Panc1 (cell line): Measurements from ENCODE around the gene RAB11FIP5. TPM values are rescaled to one million over a fixed set of nuclear protein-coding genes. Genes with fewer than 3 reads are reported as not detected.

Source experiments
- ATAC-seq: fragments of 200-7000 bp; cut with Tn5 transposase; 2 replicates; pipeline ENCODE4 v1.9.1; 2020; ENCODE audit warnings: mild to moderate bottlenecking, moderate library complexity
- BruUV-seq: library from RNA; stranded (reverse); fragments of 400-500 nt; replicated peaks from 2 replicates; lab custom pipeline; 2021; lab: Mats Ljungman, UMichigan
- CTCF ChIA-PET: fragments of 300-600 bp; sonication (Branson Sonifier 250); formaldehyde crosslinking; loops from one replicate; lab custom pipeline; 2022; ENCODE audit warnings: antibody characterized with exemption; lab: Charles Lee
- POLR2A ChIA-PET: fragments of 300-600 bp; sonication (Branson Sonifier 250); formaldehyde crosslinking; loops from one replicate; lab custom pipeline; 2022; ENCODE audit warnings: antibody characterized with exemption; lab: Charles Lee
- DNase-seq: peaks from one replicate; pipeline ENCODE4 v3.0.0-alpha.2; 2010; ENCODE audit warnings: low read depth, low spot score
- H3K27ac ChIP-seq: 2 replicates; pipeline ENCODE4 v1.5.1; 2011; ENCODE audit warnings: mild to moderate bottlenecking, low read length, inconsistent platforms
- H3K27me3 ChIP-seq: fragments of 200-500 bp; sonication (Bioruptor generic); 2 replicates; pipeline ENCODE4 v1.6.0; 2014; ENCODE audit warnings: low read length, inconsistent platforms; ENCODE audit not compliant: control insufficient read depth, insufficient read depth
- H3K36me3 ChIP-seq: fragments of 200-500 bp; sonication (Bioruptor generic); 2 replicates; pipeline ENCODE4 v1.5.1; 2014; ENCODE audit warnings: inconsistent platforms, mild to moderate bottlenecking, low read length, moderate library complexity; ENCODE audit not compliant: control insufficient read depth, insufficient read depth
- H3K4me1 ChIP-seq: 2 replicates; pipeline ENCODE4 v1.5.1; 2011; ENCODE audit warnings: inconsistent platforms, mild to moderate bottlenecking, low read length, moderate library complexity; ENCODE audit not compliant: control insufficient read depth, insufficient read depth
- H3K4me3 ChIP-seq, 2 experiments: 2 replicates each; pipeline ENCODE4 v1.5.1; 2011 to 2012; ENCODE audit warnings: low read depth in 2 of 2, low read length in 2 of 2, mild to moderate bottlenecking in 2 of 2, inconsistent platforms in 1 of 2, moderate library complexity in 1 of 2
- H3K9me3 ChIP-seq: fragments of 200-500 bp; sonication (Bioruptor generic); 2 replicates; pipeline ENCODE4 v1.5.1; 2014; ENCODE audit warnings: low read depth, mild to moderate bottlenecking, inconsistent platforms, low read length, moderate library complexity; ENCODE audit not compliant: control insufficient read depth, insufficient read depth
- CTCF ChIP-seq: fragments of 450-650 bp; IDR thresholded peaks from 2 replicates; pipeline ENCODE4 v1.5.1; 2017; ENCODE audit warnings: mild to moderate bottlenecking
- POLR2AphosphoS5 ChIP-seq: IDR thresholded peaks from 2 replicates; pipeline ENCODE4 v1.6.1; 2012; ENCODE audit warnings: mild to moderate bottlenecking, low read depth, low read length, moderate library complexity
- REST ChIP-seq, 2 experiments: IDR thresholded peaks; 2 replicates each; pipeline ENCODE4 v1.6.1; 2011 to 2012; ENCODE audit warnings: low read depth in 2 of 2, control low read depth in 1 of 2, low read length in 1 of 2, mild to moderate bottlenecking in 1 of 2, moderate library complexity in 1 of 2; ENCODE audit not compliant: insufficient read depth in 1 of 2
- SIN3A ChIP-seq: IDR thresholded peaks from 2 replicates; pipeline ENCODE4 v1.6.1; 2012; ENCODE audit warnings: low read depth, mild to moderate bottlenecking, low read length, moderate library complexity, borderline replicate concordance; ENCODE audit not compliant: insufficient read depth
- TCF7L2 ChIP-seq: IDR thresholded peaks from 2 replicates; pipeline ENCODE4 v1.6.1; 2011; ENCODE audit warnings: mild to moderate bottlenecking, low read depth, low read length, inconsistent platforms
- in situ Hi-C: cut with HindIII; loops from 2 replicates; pipeline ENCODE4 v1.10.0; 2016; ENCODE audit warnings: low sequenced_read_pairs, low pct_unique_long_range_greater_than_20kb
- intact Hi-C: fragments of 100-400 bp; cut with micrococcal nuclease; formaldehyde crosslinking; loops from one replicate; pipeline ENCODE4 v1.10.0; 2022; ENCODE audit not compliant: unreplicated experiment
- total RNA-seq: library from RNA; stranded (reverse); gene quantifications from one replicate; pipeline ENCODE4 v1.2.1, GENCODE V29; 2021; ENCODE audit not compliant: unreplicated experiment

RAB11FIP5 gene
- total RNA-seq, 1 experiment from 2014 or later: 27.3 TPM

DNA sequence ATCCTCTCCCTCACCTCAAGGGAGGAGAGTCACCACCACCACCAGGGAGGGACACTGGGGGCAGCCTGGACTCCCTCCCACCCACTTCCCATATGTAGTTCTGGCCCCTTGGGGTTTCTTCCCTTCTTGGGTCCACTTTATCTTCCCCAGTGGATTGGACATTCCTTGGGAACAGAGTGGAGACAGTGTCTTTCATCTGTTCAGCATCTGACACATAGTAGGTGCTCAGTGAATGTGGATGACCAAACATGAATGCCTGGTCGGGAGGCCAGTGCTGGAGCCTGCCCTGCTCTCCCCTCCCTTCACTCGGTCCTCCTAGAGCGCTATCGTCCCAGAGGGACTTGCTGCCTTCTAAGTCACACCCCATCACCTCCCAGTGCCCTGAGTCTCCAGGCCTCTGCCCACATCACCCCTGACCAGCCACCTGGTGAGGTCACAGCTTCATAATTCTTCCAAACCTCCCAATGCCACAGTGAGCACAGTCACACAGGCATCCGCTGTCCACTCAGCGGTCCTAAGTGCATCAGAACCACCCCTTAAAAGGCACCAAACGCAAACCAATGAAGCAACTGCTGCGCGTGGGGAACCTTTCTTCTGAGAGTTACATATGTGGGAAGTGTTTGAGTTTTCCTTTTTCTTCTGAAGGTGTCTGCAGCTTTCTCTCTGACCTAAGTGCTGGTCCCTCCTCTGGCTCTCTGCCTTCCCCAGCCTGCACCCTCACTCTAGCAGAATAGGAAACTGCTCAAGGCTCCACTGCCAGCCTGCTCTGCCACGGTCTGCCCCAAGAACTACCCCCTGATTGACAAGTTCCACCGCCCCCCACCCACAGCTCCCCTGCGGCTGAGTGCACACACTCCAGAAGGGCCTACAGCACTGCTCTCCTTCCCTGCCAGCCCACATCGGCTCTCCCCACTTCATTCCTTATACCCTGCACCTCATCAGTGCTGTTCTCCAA lies 34.0 kb downstream of the RAB11FIP5 start:
- in situ Hi-C loops: no loop called here
- DNase-seq (no peak), ATAC-seq (no peak)
- no TSS peak for BruUV-seq
- no peak for TF ChIP-seq TCF7L2
- no peak for TF ChIP-seq REST (IDR thresholded peaks at IDR 0.05; ENCODE audit: insufficient read depth in 1 of 2, low read depth in 2 of 2, low read length in 1 of 2)
- TF ChIP-seq POLR2AphosphoS5: no peak
- TF ChIP-seq SIN3A: no peak
- TF ChIP-seq CTCF: no peak
- ChIA-PET POLR2A (no interaction called here), CTCF (no interaction called here)
- H3K4me3 ChIP-seq: no peak overlapping the region
- no peaks in the 10 kb centered on the region for H3K9me3 ChIP-seq
- intact Hi-C loops: no loop called here
- H3K36me3 ChIP-seq: no peaks in the 10 kb centered on the region
- H3K27me3 ChIP-seq: no peaks in the 10 kb centered on the region
- no peaks in the 10 kb centered on the region for H3K4me1 ChIP-seq
- H3K27ac ChIP-seq: no peak overlapping the region

DNA sequence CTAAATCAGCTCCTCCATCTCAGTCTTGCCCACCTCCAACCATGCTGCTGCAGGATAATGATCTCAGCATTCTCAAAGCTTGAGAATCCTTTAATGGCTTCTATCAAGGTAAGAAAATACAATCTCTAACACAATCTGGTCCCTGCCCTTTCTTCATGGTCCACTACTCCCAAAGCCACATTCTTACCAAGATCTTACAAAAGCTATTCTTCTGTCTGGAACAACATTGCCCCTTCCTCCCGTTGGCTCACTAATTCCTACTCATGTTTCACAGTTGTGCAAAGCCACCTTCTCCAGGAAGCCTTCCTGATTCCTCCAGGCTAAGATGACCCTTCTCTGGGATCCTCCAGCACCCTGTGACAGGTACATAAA lies 35.3 kb downstream of the RAB11FIP5 start:
- H3K27me3 ChIP-seq: no peaks in the 10 kb centered on the region
- ATAC-seq (no peak), DNase-seq (no peak)
- no peaks in the 10 kb centered on the region for H3K9me3 ChIP-seq
- H3K4me3 ChIP-seq: no peak overlapping the region
- in situ Hi-C loops: no loop called here
- no peak for TF ChIP-seq REST (IDR thresholded peaks at IDR 0.05; ENCODE audit: insufficient read depth in 1 of 2, low read depth in 2 of 2, low read length in 1 of 2)
- no peak for TF ChIP-seq POLR2AphosphoS5
- no peak for TF ChIP-seq CTCF
- no peak for TF ChIP-seq SIN3A
- TF ChIP-seq TCF7L2: no peak
- ChIA-PET POLR2A (no interaction called here), CTCF (interaction anchor here (1.0 kb wide), 1 partner anchor 86 kb away, joined by 4 read pairs; no protein-coding TSS in a partner anchor)
- no peak overlapping the region for H3K27ac ChIP-seq
- no peaks in the 10 kb centered on the region for H3K36me3 ChIP-seq
- BruUV-seq: no TSS peak
- H3K4me1 ChIP-seq: peaks cover under 1% of the 10 kb centered on the region; the same call in 1 of the 2 replicates
- intact Hi-C loops: no loop called here
